Inflammatory macrophage treated with lipopolysaccharide for 1 hour (primary cell): ENCODE results near the gene CKMT2.

Source experiments
- DNase-seq, 2 donors: peaks; one replicate each; pipeline ENCODE4 v3.0.0-alpha.2; 2020 to 2022

The CKMT2 gene

DNA sequence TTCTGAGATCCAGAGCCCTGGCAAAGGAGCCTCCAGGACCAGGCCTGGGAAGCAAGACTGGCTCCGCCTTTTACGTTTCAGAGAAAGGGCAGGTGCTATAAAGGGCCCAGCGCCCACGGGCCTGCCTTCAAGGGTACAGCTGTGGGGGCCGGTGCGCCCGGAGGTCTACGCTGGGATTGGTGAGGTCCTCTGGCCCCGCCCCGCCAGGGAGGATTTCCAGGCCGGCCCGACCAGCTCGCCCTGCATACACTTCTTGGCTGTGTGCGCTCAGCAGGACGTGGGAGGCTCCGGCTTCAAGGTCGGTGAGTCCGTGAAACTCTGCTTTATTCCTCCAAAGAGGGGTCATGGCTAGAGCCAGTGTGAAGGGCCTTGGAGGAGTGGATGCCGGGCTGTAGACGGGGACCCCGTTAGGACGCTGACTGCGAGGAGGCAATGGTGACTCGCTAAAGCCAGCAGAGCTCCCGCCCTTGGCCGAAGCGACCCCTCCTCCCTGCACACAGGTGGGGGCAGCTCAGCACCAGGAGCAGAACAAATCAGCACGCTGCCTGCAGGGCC lies at the start of gene CKMT2:
Gene CKMT2 (plus strand): TSS at position 243 of the 555 bp plus-strand sequence. CDS start 17,811 bp downstream, outside the sequence.
- no peak for DNase-seq

GRCh38 chr5:81183811-81184748 lies 49.0 kb upstream of the CKMT2 start:
- DNase-seq, result no peak

DNA sequence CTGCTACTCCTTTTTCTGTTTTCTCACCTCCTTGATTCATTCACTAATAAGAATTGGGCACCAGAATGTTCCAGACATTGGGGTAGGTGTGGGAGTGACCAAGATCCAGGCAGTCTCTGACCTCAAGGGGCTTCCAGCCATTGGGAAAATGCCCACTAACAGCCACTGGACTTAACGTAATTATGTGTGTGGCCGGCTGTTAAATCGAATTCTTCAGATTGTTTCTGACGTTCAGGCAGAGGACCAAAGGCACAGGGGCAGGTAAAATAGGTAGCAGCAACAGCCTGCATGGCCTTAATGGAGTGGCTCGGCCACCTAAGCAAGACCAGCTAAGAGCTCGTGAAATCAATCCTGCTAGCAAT lies 48.4 kb upstream of the CKMT2 start:
- DNase-seq, result no peak

DNA sequence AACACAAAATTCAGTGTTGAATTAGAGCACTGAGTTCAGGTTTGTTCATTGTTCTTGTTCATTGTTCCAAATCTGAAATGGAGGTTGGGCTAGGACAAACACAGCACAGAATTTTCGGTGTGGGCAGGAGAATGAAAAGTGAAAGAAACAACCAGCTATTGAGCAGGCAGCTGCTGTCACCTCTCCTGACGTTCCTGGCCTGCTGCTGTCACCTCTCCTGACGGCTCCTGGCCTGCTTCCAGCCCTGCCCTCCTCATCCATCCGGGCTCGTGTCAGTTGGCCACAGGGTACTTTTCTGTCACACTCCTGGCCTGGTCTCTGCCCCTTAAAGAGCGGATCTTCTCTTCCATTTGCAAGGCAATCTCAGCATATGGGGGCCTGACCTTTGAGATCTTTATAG lies 45.2 kb upstream of the CKMT2 start:
- no peak for DNase-seq

DNA sequence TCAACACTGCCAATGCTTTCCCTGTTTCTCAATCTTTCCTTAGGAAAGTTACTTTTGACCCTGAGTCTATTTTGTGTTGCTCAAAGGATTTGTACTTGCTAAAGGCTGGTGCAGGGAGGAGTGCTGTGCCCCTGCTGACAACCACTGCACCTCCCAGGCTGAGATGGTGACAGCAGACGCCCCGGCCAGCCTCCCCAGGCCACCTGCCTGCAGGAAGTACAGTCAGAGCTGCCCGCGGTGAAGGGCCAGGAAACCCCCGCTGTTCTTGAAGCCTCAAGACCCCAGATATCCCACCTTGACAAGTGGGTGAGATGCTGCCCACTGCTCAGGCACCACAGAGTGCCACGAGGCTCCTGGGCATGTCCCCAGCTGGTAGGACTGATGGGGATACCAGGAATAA lies 44.2 kb upstream of the CKMT2 start:
- DNase-seq, result no peak

DNA sequence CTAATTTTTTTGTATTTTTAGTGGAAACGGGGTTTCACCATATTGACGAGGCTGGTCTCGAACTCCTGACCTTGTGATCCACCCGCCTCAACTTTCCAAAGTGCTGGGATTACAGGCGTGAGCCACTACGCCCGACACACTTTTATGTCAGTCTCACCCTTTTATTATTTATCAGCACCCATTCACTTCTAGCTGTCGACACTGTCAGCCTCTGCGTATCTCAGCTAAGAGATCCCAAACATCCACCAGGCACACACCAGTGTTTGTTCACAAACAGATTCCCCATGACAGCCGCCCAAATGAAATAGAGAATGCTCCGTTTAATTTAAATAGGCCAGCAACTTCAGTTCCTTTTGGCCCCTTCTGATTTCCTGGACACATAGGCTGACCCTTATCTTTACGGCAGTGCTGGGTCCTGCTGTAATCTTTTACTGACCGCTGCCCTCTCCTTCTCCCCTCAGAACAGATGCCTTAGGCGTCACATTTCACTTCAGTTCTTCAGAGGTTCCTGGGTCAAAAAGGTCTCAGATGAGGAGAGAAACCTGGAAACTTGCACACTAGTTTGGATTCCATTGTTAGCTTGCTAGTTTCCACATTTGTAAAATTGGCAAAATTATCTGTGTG lies 43.1 kb upstream of the CKMT2 start:
- no peak for DNase-seq

- no peak for DNase-seq
These were observed 41.3 kb upstream of the CKMT2 start for GRCh38 chr5:81191726-81192372.

DNA sequence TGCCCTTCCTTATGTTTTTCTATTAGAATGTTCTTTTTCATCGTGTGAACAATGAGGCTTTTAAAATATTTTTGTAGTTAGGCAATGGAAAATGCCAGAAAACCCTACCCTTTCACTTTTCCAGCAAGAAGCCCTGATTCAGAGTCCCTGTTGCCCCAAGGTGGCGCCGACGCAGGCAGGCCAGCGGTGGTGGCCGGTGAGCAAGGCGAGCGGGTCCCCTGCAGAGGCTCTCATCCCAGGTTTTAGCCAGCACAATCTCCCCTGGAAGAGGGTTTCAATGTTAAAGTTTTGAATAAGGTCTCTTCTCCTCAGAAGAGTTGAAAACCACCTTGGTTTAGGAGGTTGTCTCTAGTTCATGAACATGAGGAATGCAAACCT lies 40.8 kb upstream of the CKMT2 start:
- DNase-seq, result no peak

- peak; percentile 61 to 87 for DNase-seq
These were observed 38.3 kb upstream of the CKMT2 start for GRCh38 chr5:81194633-81195334.

DNA sequence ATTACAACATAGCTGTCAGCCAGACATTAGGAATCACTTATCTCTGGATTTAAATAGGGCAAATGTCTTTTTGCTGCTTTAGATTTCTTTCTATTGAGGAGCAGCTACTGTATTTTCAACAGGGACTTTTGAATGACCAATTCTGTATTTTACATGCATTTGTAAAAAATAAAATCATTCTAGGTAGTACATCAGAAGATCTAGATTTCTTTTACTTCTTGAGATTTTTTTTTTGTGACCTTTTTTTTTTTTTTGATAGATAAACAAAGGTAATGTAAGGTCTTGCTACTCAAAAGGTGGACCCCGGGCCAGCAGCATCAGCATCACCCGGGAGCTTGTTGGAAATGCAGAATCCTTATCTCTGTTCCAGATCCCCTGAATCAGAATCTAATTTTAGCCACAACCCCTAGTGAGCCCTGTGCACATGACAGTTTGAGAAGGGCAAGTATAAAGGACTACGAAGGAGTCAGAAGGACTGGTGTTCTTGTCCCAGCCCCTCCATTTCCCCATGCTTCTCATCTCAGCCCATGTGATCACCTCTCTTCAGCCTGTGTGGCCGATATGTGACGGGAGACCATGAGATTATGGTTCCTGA lies 37.7 kb upstream of the CKMT2 start:
- no peak for DNase-seq

- DNase-seq, result no peak
These were observed 30.5 kb upstream of the CKMT2 start for GRCh38 chr5:81202655-81203054.

- DNase-seq, result no peak
These were observed 29.4 kb upstream of the CKMT2 start for GRCh38 chr5:81203729-81204128.

GRCh38 chr5:81204205-81204604 lies 28.9 kb upstream of the CKMT2 start:
- no peak for DNase-seq

DNA sequence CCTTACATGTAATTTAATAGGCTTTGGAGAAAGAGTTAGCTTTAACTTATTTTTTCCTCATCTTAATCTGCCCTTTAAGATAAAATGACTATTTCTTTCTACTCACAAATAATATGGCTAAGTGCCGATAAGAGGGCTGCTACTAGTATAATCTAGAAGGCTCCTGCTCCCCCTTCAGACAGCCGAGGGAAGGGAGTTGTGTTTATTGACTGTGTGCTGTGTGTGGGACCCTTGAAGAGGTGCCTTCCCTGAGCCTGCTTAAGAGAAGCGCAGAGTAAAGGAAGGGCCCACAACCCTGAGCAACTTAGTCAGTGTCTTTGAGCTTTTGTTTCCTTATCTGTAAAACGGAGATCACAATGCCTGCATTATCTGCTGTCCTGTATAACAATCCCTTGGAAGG lies 28.1 kb upstream of the CKMT2 start:
- no peak for DNase-seq

- DNase-seq, result no peak
These were observed 26.1 kb upstream of the CKMT2 start for GRCh38 chr5:81207009-81207408.

DNA sequence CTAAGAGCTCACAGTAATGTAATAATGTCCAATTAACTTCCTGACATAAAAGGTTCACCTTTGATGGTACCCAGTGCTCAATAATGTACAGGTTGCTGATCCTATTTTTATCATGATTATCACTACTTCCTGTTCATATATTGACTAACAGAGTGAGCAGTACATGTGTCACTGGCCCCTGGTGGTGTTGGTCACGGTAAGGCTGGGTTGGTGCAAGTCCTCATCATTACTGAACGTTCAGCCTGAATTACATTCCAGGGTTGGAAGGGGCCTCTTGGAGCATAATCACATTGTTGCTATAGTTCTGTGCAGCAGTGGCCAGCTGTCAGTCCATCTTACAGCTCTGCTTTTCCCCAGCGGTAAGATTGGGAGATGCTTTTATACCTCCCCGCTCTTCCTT lies 24.2 kb upstream of the CKMT2 start:
- no peak for DNase-seq

DNA sequence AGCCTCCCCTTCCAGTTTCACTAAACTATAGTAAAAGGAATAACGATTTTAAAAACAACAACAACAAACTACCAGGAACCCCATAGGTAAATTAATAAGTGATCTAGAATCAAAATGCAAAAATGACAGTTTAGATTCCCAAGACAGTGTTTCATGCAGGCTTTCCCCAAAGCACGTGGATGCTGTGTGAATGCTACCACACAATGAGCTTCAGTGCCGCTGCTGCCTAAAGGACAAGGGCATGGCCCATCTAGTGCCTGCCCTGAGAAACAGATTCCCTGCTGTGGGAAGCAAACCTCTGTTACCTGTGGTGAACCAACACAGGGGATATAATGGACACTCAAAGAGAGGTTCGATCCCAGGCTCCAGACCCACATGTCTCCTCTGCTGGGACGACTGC lies 23.7 kb upstream of the CKMT2 start:
- DNase-seq, result no peak

GRCh38 chr5:81209869-81210493 lies 23.1 kb upstream of the CKMT2 start:
- no peak for DNase-seq

- no peak for DNase-seq
These were observed 20.8 kb upstream of the CKMT2 start for GRCh38 chr5:81212211-81212751.

DNA sequence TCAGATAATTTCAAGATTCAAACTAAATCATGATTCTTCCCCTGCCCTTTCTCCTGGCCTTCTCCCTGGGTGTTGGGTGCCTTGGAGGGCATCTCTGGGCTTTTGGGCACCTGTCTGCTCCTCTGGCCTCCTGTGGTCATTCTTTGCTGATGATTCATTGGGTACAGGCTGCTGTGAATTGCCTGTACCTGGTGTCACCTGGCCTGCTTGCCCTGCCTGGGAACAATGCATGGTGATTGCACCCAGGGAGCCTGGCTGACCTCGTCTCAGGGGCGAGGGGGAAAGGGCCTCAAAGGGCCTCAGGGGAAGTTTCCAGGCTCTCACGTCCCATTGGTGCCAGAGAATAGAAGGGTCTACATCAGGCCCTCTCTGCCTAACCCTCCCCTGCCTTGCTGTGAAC lies 20.1 kb upstream of the CKMT2 start:
- no peak for DNase-seq

GRCh38 chr5:81214848-81215247 lies 18.3 kb upstream of the CKMT2 start:
- DNase-seq, result no peak

GRCh38 chr5:81216152-81216551 lies 17.0 kb upstream of the CKMT2 start:
- DNase-seq, result no peak
